Suprapubic skin (tissue), 4 donors: ENCODE results near the gene DMAC2. TPM values are rescaled to one million over a fixed set of nuclear protein-coding genes. Genes with fewer than 3 reads are reported as not detected.

Source experiments
- DNase-seq, 2 donors: peaks; one replicate each; pipeline ENCODE4 v3.0.0-alpha.2; 2019; ENCODE audit warnings: low spot score in 2 of 2
- H3K27ac ChIP-seq: fragments of 200-600 bp; sonication (generic); one replicate; pipeline ENCODE4 v1.5.1; 2019
- H3K27me3 ChIP-seq: fragments of 200-600 bp; sonication (generic); one replicate; pipeline ENCODE4 v1.5.1; 2019
- H3K36me3 ChIP-seq: fragments of 200-600 bp; sonication (generic); one replicate; pipeline ENCODE4 v1.5.1; 2019
- H3K4me1 ChIP-seq: fragments of 200-600 bp; sonication (generic); one replicate; pipeline ENCODE4 v1.5.1; 2019
- H3K4me3 ChIP-seq: fragments of 200-600 bp; sonication (generic); one replicate; pipeline ENCODE4 v1.5.1; 2019; ENCODE audit warnings: mild to moderate bottlenecking
- H3K9me3 ChIP-seq: fragments of 200-600 bp; sonication (generic); one replicate; pipeline ENCODE4 v1.5.1; 2019
- EP300 ChIP-seq: sonication (generic); formaldehyde crosslinking; IDR thresholded peaks from one replicate; pipeline ENCODE4 v1.6.1; 2017; ENCODE audit warnings: antibody characterized with exemption
- POLR2A ChIP-seq, 2 donors: fragments of 450-650 bp; IDR thresholded peaks; one replicate each; pipeline ENCODE4 v1.6.1; 2017; ENCODE audit warnings: antibody characterized with exemption in 2 of 2, mild to moderate bottlenecking in 2 of 2, moderate library complexity in 2 of 2
- POLR2AphosphoS5 ChIP-seq, 3 donors: sonication (generic); formaldehyde crosslinking; IDR thresholded peaks; one replicate each; pipeline ENCODE4 v1.6.1; 2017; ENCODE audit warnings: antibody characterized with exemption in 3 of 3
- WGBS: methylation state at CpG from one replicate; pipeline ENCODE4 v1.1.5; 2018; 5-methylcytosine and 5-hydroxymethylcytosine counted together
- total RNA-seq, 4 donors: library from RNA; depleted of rRNA; stranded (reverse); fragments of >200 nt; gene quantifications; one replicate each; pipeline ENCODE4 v1.1.0, GENCODE V29; 2016
- TF ChIP-seq, protein P1 (sequence below), 2 donors: fragments of 200-600 bp in 1 of 2; fragments of 450-650 bp in 1 of 2; sonication (generic) in 1 of 2; IDR thresholded peaks; one replicate each; pipeline ENCODE4 v1.5.1; 2016 to 2019; ENCODE audit warnings: antibody characterized with exemption in 2 of 2, mild to moderate bottlenecking in 1 of 2, moderate library complexity in 1 of 2

DMAC2 gene
- total RNA-seq, 4 donors from 2014 or later: 26.1 to 36.4 (median 34.2) TPM

DNA sequence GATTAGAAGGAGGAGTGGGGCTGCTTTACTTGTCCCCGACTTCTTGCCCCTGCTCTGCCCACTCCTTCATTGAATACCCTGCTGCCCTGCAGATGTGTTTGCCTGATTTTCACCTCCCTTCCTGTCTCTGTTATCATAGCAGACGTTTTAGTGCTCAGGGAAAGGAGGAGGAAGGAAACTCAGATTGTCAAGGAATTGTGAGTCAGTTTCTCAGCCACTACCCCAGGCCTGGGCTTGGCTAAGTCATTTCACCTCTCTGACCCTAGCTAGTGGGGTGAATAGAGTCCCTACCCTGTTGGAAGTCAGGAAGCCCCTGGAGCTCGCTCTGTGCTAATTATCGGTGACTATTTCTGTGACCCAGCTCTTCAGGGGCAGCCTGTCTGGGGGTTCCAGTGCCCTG, 38.2 kb downstream of the DMAC2 start:
- Histone ChIP-seq H3K27me3 (no peaks in the 10 kb centered on the region), H3K9me3 (no peaks in the 10 kb centered on the region), H3K4me3 (no peak overlapping the region), H3K4me1 (peaks cover 38% of the 10 kb centered on the region), H3K27ac (no peak overlapping the region), H3K36me3 (peaks cover 5% of the 10 kb centered on the region)
- no peak for DNase-seq
- no peak for TF ChIP-seq POLR2A (IDR thresholded peaks at IDR 0.05)
- TF ChIP-seq, protein P1, sequence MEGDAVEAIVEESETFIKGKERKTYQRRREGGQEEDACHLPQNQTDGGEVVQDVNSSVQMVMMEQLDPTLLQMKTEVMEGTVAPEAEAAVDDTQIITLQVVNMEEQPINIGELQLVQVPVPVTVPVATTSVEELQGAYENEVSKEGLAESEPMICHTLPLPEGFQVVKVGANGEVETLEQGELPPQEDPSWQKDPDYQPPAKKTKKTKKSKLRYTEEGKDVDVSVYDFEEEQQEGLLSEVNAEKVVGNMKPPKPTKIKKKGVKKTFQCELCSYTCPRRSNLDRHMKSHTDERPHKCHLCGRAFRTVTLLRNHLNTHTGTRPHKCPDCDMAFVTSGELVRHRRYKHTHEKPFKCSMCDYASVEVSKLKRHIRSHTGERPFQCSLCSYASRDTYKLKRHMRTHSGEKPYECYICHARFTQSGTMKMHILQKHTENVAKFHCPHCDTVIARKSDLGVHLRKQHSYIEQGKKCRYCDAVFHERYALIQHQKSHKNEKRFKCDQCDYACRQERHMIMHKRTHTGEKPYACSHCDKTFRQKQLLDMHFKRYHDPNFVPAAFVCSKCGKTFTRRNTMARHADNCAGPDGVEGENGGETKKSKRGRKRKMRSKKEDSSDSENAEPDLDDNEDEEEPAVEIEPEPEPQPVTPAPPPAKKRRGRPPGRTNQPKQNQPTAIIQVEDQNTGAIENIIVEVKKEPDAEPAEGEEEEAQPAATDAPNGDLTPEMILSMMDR (IDR thresholded peaks at IDR 0.05): no peak
- TF ChIP-seq POLR2AphosphoS5 (IDR thresholded peaks at IDR 0.05): no peak
- no peak for TF ChIP-seq EP300
- 73% methylated on average over 4 of the region's 4 CpGs for WGBS

DNA sequence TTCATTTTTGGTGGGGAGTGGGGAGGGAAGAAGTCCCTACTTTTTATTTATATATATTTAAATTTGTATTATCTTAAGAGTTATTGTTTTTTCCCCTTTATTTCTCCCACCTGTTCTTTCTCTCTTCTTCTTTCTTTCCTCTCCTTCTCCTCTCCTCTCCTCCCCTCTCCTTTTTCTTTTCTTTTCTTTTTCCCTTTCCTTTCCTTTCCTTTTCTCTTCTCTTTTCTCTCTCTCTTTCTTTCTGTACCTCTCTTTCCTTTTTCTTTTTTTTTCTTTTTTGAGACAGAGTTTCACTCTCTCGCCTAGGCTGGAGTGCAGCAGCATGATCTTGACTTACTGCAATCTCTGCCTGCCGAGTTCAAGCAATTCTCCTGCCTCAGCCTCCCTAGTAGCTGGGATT, 40.2 kb downstream of the DMAC2 start:
- Histone ChIP-seq H3K9me3 (no peaks in the 10 kb centered on the region), H3K27ac (no peak overlapping the region), H3K27me3 (no peaks in the 10 kb centered on the region), H3K36me3 (peaks cover 5% of the 10 kb centered on the region), H3K4me1 (peaks cover 37% of the 10 kb centered on the region), H3K4me3 (no peak overlapping the region)
- DNase-seq: no peak
- TF ChIP-seq POLR2A (IDR thresholded peaks at IDR 0.05) (no peak), POLR2AphosphoS5 (IDR thresholded peaks at IDR 0.05) (no peak), EP300 (no peak)
- TF ChIP-seq, protein P1 (IDR thresholded peaks at IDR 0.05): no peak
- WGBS: 93% methylated on average over 2 of the region's 2 CpGs

DNA sequence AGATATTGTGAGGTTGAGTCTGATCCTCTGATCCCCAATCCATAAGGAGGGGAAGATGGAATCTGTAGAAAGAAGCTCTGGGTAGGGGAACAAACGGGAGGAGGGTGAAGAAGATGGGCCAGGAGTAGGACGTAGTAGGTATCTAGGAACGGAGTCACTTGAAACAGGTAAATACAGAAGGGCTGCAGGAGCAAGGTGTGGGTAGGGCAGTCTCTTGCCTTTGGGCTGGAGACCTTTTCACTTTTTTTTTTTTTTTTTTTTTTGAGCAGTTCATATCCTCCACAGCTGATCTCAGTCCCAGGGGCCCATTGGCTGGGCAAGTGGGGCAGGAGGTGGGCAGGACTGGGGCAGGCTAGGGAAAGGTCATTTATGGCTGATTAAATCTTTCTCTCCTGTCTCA, 40.6 kb downstream of the DMAC2 start:
- 78% methylated on average over 3 of the region's 3 CpGs for WGBS
- Histone ChIP-seq H3K4me1 (peaks cover 37% of the 10 kb centered on the region), H3K27me3 (no peaks in the 10 kb centered on the region), H3K4me3 (peak overlapping the region; percentile 96), H3K36me3 (peaks cover 5% of the 10 kb centered on the region), H3K27ac (no peak overlapping the region), H3K9me3 (no peaks in the 10 kb centered on the region)
- TF ChIP-seq, protein P1 (IDR thresholded peaks at IDR 0.05): no peak
- TF ChIP-seq POLR2AphosphoS5 (IDR thresholded peaks at IDR 0.05): no peak
- no peak for TF ChIP-seq EP300
- no peak for TF ChIP-seq POLR2A (IDR thresholded peaks at IDR 0.05)
- DNase-seq: no peak

GRCh38 chr19:41398598-41398997, 41.1 kb downstream of the DMAC2 start:
- peaks cover 37% of the 10 kb centered on the region for H3K4me1 ChIP-seq
- no peaks in the 10 kb centered on the region for H3K9me3 ChIP-seq
- TF ChIP-seq EP300 (no peak), POLR2AphosphoS5 (IDR thresholded peaks at IDR 0.05) (no peak), POLR2A (IDR thresholded peaks at IDR 0.05) (no peak)
- TF ChIP-seq, protein P1 (IDR thresholded peaks at IDR 0.05): no peak
- H3K4me3 ChIP-seq: peak overlapping the region; percentile 96
- H3K36me3 ChIP-seq: peaks cover 5% of the 10 kb centered on the region
- 65% methylated on average over 3 of the region's 3 CpGs for WGBS
- no peak overlapping the region for H3K27ac ChIP-seq
- no peaks in the 10 kb centered on the region for H3K27me3 ChIP-seq
- DNase-seq: no peak

- DNase-seq: no peak
- H3K4me3 ChIP-seq: peak overlapping the region; percentile 96
- H3K27ac ChIP-seq: peak overlapping the region; percentile 93
- H3K4me1 ChIP-seq: peaks cover 33% of the 10 kb centered on the region
- no peak for TF ChIP-seq EP300
- no peak for TF ChIP-seq POLR2A (IDR thresholded peaks at IDR 0.05)
- TF ChIP-seq POLR2AphosphoS5 (IDR thresholded peaks at IDR 0.05): no peak
- TF ChIP-seq, protein P1 (IDR thresholded peaks at IDR 0.05): no peak
- no peaks in the 10 kb centered on the region for H3K9me3 ChIP-seq
- H3K36me3 ChIP-seq: peaks cover 2% of the 10 kb centered on the region
- WGBS: 0% methylated on average over 5 of the region's 5 CpGs
- no peaks in the 10 kb centered on the region for H3K27me3 ChIP-seq
Measured at GRCh38 chr19:41398050-41398418, 41.7 kb downstream of the DMAC2 start.
